HG02678 (cell line): ENCODE data around the gene KDM2B.

Experiments used
- ATAC-seq: cut with Tn5 transposase; IDR thresholded peaks from one replicate; pipeline ENCODE4 v1.9.1; 2021; ENCODE audit warnings: mild to moderate bottlenecking, moderate library complexity; ENCODE audit not compliant: unreplicated experiment

KDM2B gene

GRCh38 chr12:121532503-121533393 is 48.1 kb downstream of the KDM2B start:
- no peak for ATAC-seq

DNA sequence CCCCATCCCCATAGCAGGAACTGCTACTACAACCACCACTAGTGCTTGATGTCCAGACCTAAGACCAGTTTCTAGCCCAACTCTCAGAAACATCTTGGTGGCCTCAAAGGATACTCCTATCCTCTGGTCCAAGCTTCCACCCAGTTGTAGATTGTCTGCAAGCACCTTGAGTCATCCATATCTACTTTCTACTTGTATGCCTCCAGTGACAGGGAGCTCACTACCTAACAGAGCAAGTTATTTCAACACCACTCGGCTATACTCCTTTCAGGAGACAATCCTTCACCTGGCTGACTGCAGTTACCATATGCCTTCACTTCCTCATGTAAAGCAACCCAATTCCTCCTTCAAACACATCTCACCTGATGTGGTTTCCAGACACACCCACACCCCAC is 49.5 kb downstream of the KDM2B start:
- ATAC-seq, result no peak

DNA sequence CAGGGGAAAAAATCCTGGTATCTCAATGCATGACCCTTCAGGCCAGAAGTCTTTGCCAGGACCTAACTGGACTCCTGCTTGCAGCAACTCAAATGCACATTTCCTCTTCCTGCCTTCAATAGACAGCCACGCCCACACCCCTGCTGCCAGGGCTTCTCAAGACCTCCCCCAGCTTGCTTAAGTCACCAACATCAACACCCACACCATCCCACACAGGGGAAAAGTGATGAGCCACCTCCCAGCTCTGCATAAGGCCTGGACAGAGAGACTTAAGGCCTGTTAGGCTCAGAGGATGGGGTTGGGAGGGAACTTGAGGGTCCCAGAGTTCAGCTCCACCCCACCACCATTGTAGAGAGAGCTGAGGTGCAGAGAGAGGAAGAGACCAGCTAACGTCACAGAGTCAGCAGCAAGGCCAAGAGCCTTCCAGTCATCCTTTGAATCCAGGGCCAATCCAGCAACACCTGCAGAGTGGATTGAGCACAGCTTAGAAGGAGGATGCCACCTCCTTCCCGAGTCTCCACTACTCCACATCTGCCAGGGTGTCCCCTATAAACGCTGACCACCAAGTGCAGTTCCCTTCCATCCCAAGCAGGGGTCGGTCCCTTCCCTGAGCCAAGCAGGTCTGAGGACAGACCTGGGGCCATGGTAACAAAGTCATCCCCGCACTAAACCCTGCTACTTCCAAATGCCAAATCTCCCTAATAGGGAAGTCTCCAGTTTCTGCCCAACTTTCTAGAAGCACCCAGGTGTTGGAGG is 50.0 kb downstream of the KDM2B start:
- ATAC-seq, result no peak

- no peak for ATAC-seq
These were observed 51.6 kb downstream of the KDM2B start for GRCh38 chr12:121529184-121529583.

GRCh38 chr12:121525411-121525810 is 55.4 kb downstream of the KDM2B start:
- ATAC-seq, result no peak

DNA sequence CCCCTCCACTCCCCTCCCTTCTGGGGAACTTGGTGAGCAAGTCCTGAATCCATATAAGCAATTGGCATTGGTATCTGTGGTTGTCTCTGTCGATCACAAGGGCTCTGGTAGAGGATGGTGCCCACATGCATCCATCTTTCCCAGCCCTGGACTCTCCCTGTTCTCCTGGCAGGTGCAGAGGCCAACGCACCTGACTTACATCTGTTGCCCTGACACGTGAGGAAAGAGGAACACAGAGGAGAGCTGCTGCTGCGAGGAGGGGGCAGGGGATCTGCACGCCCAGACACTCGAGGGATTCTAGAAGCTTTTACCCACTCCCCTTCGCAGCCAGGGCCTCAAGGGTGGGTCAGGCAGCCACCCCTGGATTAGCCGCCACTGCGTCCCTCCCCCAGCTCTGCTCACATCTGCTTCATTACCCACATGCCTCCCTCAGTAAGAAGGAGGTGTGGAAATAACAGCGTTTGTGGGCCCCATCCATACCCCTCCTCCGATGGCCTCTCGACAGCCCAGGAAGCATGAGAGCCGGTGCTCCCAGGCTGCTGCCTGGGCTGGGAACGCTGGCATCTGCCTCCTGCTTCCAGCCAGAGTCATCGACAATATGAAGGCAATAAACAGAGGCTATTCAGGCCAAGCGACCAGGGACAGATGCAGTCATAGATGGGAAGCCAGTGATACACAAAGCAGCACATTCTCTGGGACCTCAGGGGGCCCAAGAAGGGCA is 56.5 kb downstream of the KDM2B start:
- no peak for ATAC-seq

GRCh38 chr12:121523741-121524140 is 57.1 kb downstream of the KDM2B start:
- no peak for ATAC-seq

DNA sequence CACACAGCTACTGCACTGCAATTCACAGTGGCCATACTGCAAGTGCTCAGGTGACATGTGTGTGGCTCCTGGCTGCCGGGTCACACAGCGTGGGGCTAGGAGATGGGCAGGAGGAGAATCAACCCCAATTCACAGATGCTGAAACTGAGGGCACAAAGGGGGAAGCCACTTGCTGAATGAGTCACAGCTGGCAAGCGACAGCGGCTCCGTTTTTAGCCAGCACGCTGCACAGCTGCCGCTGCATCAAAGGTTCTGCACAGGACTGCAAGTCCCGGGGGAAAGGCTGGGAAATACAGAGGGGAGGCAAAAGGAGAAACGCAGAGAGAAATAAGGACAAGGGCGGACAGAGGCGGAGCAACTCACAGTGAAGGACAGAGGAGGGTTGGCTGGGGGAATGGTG is 57.9 kb downstream of the KDM2B start:
- ATAC-seq, result no peak

GRCh38 chr12:121520586-121521086 is 60.2 kb downstream of the KDM2B start:
- no peak for ATAC-seq

GRCh38 chr12:121520119-121520518 is 60.7 kb downstream of the KDM2B start:
- no peak for ATAC-seq

GRCh38 chr12:121519227-121519626 is 61.6 kb downstream of the KDM2B start:
- ATAC-seq, result no peak

GRCh38 chr12:121518656-121519055 is 62.2 kb downstream of the KDM2B start:
- no peak for ATAC-seq

- no peak for ATAC-seq
These were observed 64.3 kb downstream of the KDM2B start for GRCh38 chr12:121516437-121517011.

GRCh38 chr12:121515615-121516014 is 65.2 kb downstream of the KDM2B start:
- no peak for ATAC-seq

DNA sequence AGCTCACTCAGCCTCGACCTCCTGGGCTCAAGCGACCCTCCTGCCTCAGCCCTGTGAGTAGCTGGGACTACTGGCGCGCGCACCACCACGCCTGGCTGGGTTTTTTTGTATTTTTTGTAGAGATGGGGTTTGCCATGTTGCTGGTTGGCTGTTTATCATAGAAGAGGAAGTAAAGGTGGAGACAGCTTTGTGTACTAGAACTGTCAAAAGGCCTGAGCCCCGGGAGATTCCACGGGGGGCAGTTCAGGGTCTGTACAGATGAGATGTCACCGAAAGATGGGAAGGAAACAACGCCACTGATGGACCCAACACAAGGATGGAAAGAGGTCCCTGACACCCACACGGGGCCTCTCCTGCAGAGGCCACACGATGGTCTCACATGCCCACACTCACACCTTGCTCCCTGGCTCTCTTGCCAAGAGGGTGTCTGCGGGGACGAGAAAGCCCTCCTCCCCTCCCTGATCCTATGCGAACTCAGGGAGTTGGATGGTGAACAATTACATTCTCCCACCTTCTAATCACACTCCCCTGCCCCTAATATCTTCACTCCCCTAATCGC is 66.6 kb downstream of the KDM2B start:
- peak; percentile 56 for ATAC-seq

- ATAC-seq, result peak; percentile 72
These were observed 67.2 kb downstream of the KDM2B start for GRCh38 chr12:121513464-121514183.

DNA sequence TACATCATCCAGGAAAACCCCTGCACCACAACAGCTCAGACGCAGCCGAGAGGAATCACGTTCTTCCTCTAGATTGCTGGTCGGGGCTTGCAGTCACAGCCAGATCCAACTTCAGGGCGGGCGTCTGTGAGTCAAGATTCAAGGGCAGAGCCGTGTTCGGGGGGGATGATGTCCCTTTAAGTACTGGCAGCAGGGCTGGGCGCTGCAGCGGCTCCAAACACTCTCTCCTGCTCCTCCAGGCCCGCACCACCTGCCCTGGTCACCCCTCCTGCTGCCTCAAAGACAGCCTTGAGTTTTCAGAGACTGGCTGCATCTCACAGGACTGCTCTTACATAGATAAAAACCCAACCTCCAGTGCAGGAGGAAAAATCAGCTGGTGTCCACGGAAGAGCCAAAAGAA is 68.3 kb downstream of the KDM2B start:
- no peak for ATAC-seq

- no peak for ATAC-seq
These were observed 68.9 kb downstream of the KDM2B start for GRCh38 chr12:121511916-121512315.

GRCh38 chr12:121509339-121509738 is 71.5 kb downstream of the KDM2B start:
- no peak for ATAC-seq

- no peak for ATAC-seq
These were observed 72.3 kb downstream of the KDM2B start for GRCh38 chr12:121508533-121508932.
